K562 (cell line): ENCODE data around the gene WDR70.

ENCODE experiments used
- ARID2 ChIP-seq: fragments of 450-650 bp; IDR thresholded peaks from 2 replicates; pipeline ENCODE4 v1.6.1; 2017; ENCODE audit warnings: antibody characterized with exemption, mild to moderate bottlenecking
- CBFB ChIP-seq: sonication (generic); formaldehyde crosslinking; IDR thresholded peaks from 2 replicates; pipeline ENCODE4 v1.4.0; 2020; ENCODE audit warnings: mild to moderate bottlenecking, missing genetic modification reagents
- CTCF ChIP-seq, 3 experiments: IDR thresholded peaks in 2 of 3; conservative IDR thresholded peaks in 1 of 3; 2 replicates each; pipeline ENCODE4 v1.5.1; 2011 to 2012; ENCODE audit warnings: low read length in 3 of 3, mild to moderate bottlenecking in 3 of 3, control low read depth in 2 of 3, improper control_type of control experiment in 1 of 3, inconsistent platforms in 1 of 3, low read depth in 1 of 3, mixed read lengths in 1 of 3, moderate library complexity in 1 of 3; ENCODE audit not compliant: insufficient read depth in 2 of 3
- FOXO4 ChIP-seq: fragments of 450-650 bp; formaldehyde crosslinking; IDR thresholded peaks from 2 replicates; pipeline ENCODE4 v1.4.0; 2020; ENCODE audit warnings: mild to moderate bottlenecking, moderate library complexity
- JUN ChIP-seq, 2 experiments: sonication (generic) in 1 of 2; formaldehyde crosslinking in 1 of 2; IDR thresholded peaks; 2 replicates each; pipeline versions ENCODE4 v1.6.1 to v1.8.0; 2012 to 2022; ENCODE audit warnings: borderline replicate concordance in 2 of 2, mild to moderate bottlenecking in 2 of 2, improper control_type of control experiment in 1 of 2, low read depth in 1 of 2, low read length in 1 of 2, missing genetic modification reagents in 1 of 2
- MAFF ChIP-seq: IDR thresholded peaks from 2 replicates; pipeline ENCODE4 v1.6.1; 2012; ENCODE audit warnings: low read length, improper control_type of control experiment
- NCOR1 ChIP-seq: fragments of 450-650 bp; IDR thresholded peaks from 2 replicates; pipeline ENCODE4 v1.6.1; 2016; ENCODE audit warnings: mild to moderate bottlenecking, moderate library complexity
- NFYB ChIP-seq: IDR thresholded peaks from 2 replicates; pipeline ENCODE4 v1.6.1; 2011; ENCODE audit warnings: mild to moderate bottlenecking, moderate library complexity; ENCODE audit not compliant: insufficient read length; ENCODE audit errors: extremely low read depth
- POLR2A ChIP-seq: fragments of 450-650 bp; conservative IDR thresholded peaks from 2 replicates; pipeline ENCODE4 v1.6.1; 2016
- TCF15 ChIP-seq: fragments of 250-450 bp; sonication (Bioruptor Pico); IDR thresholded peaks from 2 replicates; pipeline ENCODE4 v1.8.0; 2022; ENCODE audit warnings: moderate library complexity, mild to moderate bottlenecking, inconsistent platforms
- USF2 ChIP-seq: sonication (generic); formaldehyde crosslinking; IDR thresholded peaks from 2 replicates; pipeline ENCODE4 v1.5.0; 2020; ENCODE audit warnings: missing genetic modification reagents
- ZFP36 ChIP-seq: fragments of 150-350 bp; IDR thresholded peaks from 2 replicates; pipeline ENCODE4 v1.6.1; 2018; ENCODE audit warnings: low read length, low read depth; ENCODE audit not compliant: partially characterized antibody
- ZNF124 ChIP-seq: sonication (generic); formaldehyde crosslinking; IDR thresholded peaks from 2 replicates; pipeline ENCODE4 v1.8.1; 2022; ENCODE audit warnings: missing genetic modification reagents

- no peak for TF ChIP-seq POLR2A
- no peak for TF ChIP-seq ARID2
- no peak for TF ChIP-seq CTCF (IDR thresholded peaks at IDR 0.05 in 2 of 3, conservative IDR thresholded peaks at IDR 0.05 in 1 of 3; ENCODE audit: insufficient read depth in 2 of 3, low read depth in 1 of 3, low read length in 3 of 3)
- TF ChIP-seq USF2 (CRISPR knock-in tag) = no peak
- no peak for TF ChIP-seq ZFP36
- TF ChIP-seq ZNF124 = no peak
- TF ChIP-seq TCF15 (CRISPR knock-in tag) = no peak
- no peak for TF ChIP-seq CBFB (CRISPR knock-in tag)
- no peak for TF ChIP-seq FOXO4
- no peak for TF ChIP-seq MAFF
- no peak for TF ChIP-seq JUN (IDR thresholded peaks at IDR 0.05; ENCODE audit: borderline replicate concordance, low read depth, low read length)
- TF ChIP-seq JUN (CRISPR knock-in tag; IDR thresholded peaks at IDR 0.05; ENCODE audit: borderline replicate concordance) = no peak
- no peak for TF ChIP-seq NCOR1
- no peak for TF ChIP-seq NFYB
Observed at GRCh38 chr5:37396352-37396751, 17.2 kb downstream of the WDR70 start.
